Vagina (tissue), 2 donors: ENCODE data around the gene CTR9. TPM values are rescaled to one million over a fixed set of nuclear protein-coding genes. Genes with fewer than 3 reads are reported as not detected.

Experiments
- DNase-seq, 2 donors: peaks; one replicate each; pipeline ENCODE4 v3.0.0-alpha.2; 2017; ENCODE audit errors: extremely low spot score in 2 of 2
- H3K27ac ChIP-seq: fragments of 200-600 bp; sonication (generic); one replicate; pipeline ENCODE4 v1.5.1; 2019
- H3K27me3 ChIP-seq: fragments of 200-600 bp; sonication (generic); one replicate; pipeline ENCODE4 v1.5.1; 2019
- H3K36me3 ChIP-seq, 2 donors: fragments of 200-600 bp; sonication (generic); one replicate each; pipeline ENCODE4 v1.5.1; 2017 to 2019
- H3K4me1 ChIP-seq: fragments of 200-600 bp; sonication (generic); one replicate; pipeline ENCODE4 v1.5.1; 2019
- H3K4me3 ChIP-seq, 2 donors: fragments of 200-600 bp; sonication (generic); 1 replicate in 1 of 2; 2 replicates in 1 of 2; pipeline ENCODE4 v1.5.1; 2016 to 2019
- H3K9me3 ChIP-seq: fragments of 200-600 bp; sonication (generic); one replicate; pipeline ENCODE4 v1.5.1; 2019
- POLR2A ChIP-seq, 2 donors: fragments of 450-650 bp; IDR thresholded peaks; one replicate each; pipeline ENCODE4 v1.6.1; 2017; ENCODE audit warnings: antibody characterized with exemption in 2 of 2, mild to moderate bottlenecking in 2 of 2, moderate library complexity in 2 of 2
- POLR2AphosphoS5 ChIP-seq, 2 donors: sonication (generic); formaldehyde crosslinking; IDR thresholded peaks; one replicate each; pipeline ENCODE4 v1.9.0; 2017; ENCODE audit warnings: antibody characterized with exemption in 2 of 2, mild to moderate bottlenecking in 2 of 2, low read depth in 1 of 2; ENCODE audit not compliant: insufficient read depth in 1 of 2
- intact Hi-C: fragments of 100-400 bp; cut with DNase I; formaldehyde crosslinking; loops from one replicate; pipeline ENCODE4 v1.15.1; 2023
- total RNA-seq: library from RNA; depleted of rRNA; stranded (reverse); fragments of >200 nt; gene quantifications from one replicate; pipeline ENCODE4 v1.2.3, GENCODE V29; 2016
- TF ChIP-seq, protein P1 (sequence below), 3 experiments: fragments of 450-650 bp in 2 of 3; fragments of 200-600 bp in 1 of 3; sonication (generic) in 1 of 3; IDR thresholded peaks; one replicate each; pipeline ENCODE4 v1.5.1; 2017 to 2019; ENCODE audit warnings: antibody characterized with exemption in 3 of 3, mild to moderate bottlenecking in 2 of 3, moderate library complexity in 2 of 3

CTR9 gene
- total RNA-seq, 1 donor from 2014 or later = 20.6 TPM

DNA sequence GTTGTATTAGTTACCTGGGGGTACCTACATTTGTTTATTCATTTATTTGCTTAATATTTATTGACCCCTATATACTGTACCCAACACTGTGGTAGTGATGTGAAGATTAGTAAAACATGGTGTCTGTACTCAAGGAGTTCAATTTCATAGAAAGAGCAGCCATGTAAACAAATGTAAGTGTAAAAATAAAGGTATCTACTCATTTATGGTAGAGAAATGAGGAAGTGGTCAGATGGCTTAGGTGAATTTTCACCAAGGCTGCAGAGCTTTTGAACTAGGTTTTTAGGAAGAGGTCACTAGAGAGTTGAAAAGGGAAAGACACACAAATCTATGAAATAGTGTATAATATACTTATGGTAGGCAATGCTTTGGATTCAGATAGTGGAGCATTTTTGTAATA is 11.1 kb downstream of the CTR9 start:
- Histone ChIP-seq H3K27ac (no peak overlapping the region), H3K9me3 (no peaks in the 10 kb centered on the region), H3K36me3 (peaks cover 4 to 32% of the 10 kb centered on the region in 2 donors), H3K27me3 (no peaks in the 10 kb centered on the region), H3K4me1 (no peaks in the 10 kb centered on the region), H3K4me3 (no peak overlapping the region)
- TF ChIP-seq POLR2A (IDR thresholded peaks at IDR 0.05) (no peak), POLR2AphosphoS5 (IDR thresholded peaks at IDR 0.05; ENCODE audit: insufficient read depth in 1 of 2, low read depth in 1 of 2) (no peak)
- TF ChIP-seq, protein P1, sequence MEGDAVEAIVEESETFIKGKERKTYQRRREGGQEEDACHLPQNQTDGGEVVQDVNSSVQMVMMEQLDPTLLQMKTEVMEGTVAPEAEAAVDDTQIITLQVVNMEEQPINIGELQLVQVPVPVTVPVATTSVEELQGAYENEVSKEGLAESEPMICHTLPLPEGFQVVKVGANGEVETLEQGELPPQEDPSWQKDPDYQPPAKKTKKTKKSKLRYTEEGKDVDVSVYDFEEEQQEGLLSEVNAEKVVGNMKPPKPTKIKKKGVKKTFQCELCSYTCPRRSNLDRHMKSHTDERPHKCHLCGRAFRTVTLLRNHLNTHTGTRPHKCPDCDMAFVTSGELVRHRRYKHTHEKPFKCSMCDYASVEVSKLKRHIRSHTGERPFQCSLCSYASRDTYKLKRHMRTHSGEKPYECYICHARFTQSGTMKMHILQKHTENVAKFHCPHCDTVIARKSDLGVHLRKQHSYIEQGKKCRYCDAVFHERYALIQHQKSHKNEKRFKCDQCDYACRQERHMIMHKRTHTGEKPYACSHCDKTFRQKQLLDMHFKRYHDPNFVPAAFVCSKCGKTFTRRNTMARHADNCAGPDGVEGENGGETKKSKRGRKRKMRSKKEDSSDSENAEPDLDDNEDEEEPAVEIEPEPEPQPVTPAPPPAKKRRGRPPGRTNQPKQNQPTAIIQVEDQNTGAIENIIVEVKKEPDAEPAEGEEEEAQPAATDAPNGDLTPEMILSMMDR (IDR thresholded peaks at IDR 0.05) = no peak
- intact Hi-C loops = no loop called here
- DNase-seq = no peak

DNA sequence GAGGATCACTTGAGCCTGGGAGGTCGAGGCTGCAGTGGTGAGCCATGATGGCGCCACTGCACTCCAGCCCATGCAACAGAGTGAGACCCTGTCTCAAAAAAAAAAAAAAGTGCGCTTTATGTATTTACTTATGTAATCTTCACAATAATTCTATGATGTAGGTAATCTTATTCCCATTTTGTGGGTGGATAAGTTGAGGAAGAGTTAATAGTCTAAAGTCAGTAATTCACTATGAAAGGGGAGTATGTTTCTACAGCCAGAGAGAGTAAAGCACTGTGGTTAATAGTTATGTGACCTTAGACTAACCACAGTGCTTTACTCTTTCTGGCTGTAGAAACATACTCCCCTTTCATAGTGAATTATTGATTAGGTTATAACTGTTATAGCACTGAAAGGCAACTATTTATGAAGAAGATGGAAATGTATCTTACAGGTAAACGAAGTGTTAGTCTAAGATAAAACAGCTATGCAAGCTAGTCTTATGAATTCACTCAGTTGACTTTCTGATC is 11.9 kb downstream of the CTR9 start:
- no peaks in the 10 kb centered on the region for H3K9me3 ChIP-seq
- no peak for TF ChIP-seq POLR2A (IDR thresholded peaks at IDR 0.05)
- TF ChIP-seq, protein P1 (IDR thresholded peaks at IDR 0.05) = no peak
- TF ChIP-seq POLR2AphosphoS5 (IDR thresholded peaks at IDR 0.05; ENCODE audit: insufficient read depth in 1 of 2, low read depth in 1 of 2) = no peak
- intact Hi-C loops = no loop called here
- H3K27me3 ChIP-seq = no peaks in the 10 kb centered on the region
- no peaks in the 10 kb centered on the region for H3K4me1 ChIP-seq
- no peak overlapping the region for H3K4me3 ChIP-seq
- DNase-seq = no peak
- peaks cover 4 to 24% of the 10 kb centered on the region in 2 donors for H3K36me3 ChIP-seq
- H3K27ac ChIP-seq = no peak overlapping the region

DNA sequence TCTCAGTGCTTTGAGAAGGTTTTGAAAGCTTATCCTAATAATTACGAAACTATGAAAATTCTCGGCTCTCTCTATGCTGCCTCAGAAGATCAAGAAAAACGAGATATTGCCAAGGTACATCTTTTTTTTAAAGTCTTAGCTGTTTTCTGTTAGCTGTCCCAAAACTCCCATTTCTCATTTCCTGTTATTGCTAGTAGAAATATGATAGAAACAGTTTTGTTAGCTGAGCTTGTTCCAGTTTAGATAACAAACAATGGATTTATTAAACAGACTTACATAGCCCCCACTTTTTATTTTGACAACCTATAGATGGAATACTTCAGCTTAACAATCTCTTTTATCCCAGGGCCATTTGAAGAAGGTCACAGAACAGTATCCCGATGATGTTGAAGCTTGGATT is 12.7 kb downstream of the CTR9 start:
- H3K4me3 ChIP-seq = no peak overlapping the region
- no peaks in the 10 kb centered on the region for H3K4me1 ChIP-seq
- no peak for TF ChIP-seq POLR2AphosphoS5 (IDR thresholded peaks at IDR 0.05; ENCODE audit: insufficient read depth in 1 of 2, low read depth in 1 of 2)
- no peak for TF ChIP-seq POLR2A (IDR thresholded peaks at IDR 0.05)
- TF ChIP-seq, protein P1 (IDR thresholded peaks at IDR 0.05) = no peak
- intact Hi-C loops = no loop called here
- no peaks in the 10 kb centered on the region for H3K9me3 ChIP-seq
- H3K27me3 ChIP-seq = no peaks in the 10 kb centered on the region
- no peak for DNase-seq
- H3K36me3 ChIP-seq = peaks cover 4 to 21% of the 10 kb centered on the region in 2 donors
- H3K27ac ChIP-seq = no peak overlapping the region

DNA sequence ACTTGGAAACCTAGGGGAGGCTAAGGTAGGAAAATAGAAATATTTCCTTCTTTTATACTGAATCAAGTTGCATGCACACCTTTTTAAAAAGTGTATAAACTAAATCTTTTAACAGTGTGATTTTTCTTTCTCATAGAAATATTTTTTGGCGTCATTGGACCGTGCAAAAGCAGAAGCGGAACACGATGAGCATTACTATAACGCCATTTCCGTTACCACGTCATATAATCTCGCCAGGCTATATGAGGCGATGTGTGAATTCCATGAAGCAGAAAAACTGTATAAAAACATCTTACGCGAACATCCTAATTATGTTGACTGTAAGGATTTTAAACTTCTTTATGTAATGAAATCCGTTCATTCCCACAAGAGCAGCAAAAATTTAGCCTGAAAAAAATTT is 13.4 kb downstream of the CTR9 start:
- intact Hi-C loops = no loop called here
- Histone ChIP-seq H3K4me3 (no peak overlapping the region), H3K36me3 (peaks cover 4 to 20% of the 10 kb centered on the region in 2 donors), H3K4me1 (no peaks in the 10 kb centered on the region), H3K27ac (no peak overlapping the region), H3K27me3 (no peaks in the 10 kb centered on the region), H3K9me3 (no peaks in the 10 kb centered on the region)
- DNase-seq = no peak
- TF ChIP-seq POLR2AphosphoS5 (IDR thresholded peaks at IDR 0.05; ENCODE audit: insufficient read depth in 1 of 2, low read depth in 1 of 2) = no peak
- TF ChIP-seq, protein P1 (IDR thresholded peaks at IDR 0.05) = no peak
- no peak for TF ChIP-seq POLR2A (IDR thresholded peaks at IDR 0.05)

DNA sequence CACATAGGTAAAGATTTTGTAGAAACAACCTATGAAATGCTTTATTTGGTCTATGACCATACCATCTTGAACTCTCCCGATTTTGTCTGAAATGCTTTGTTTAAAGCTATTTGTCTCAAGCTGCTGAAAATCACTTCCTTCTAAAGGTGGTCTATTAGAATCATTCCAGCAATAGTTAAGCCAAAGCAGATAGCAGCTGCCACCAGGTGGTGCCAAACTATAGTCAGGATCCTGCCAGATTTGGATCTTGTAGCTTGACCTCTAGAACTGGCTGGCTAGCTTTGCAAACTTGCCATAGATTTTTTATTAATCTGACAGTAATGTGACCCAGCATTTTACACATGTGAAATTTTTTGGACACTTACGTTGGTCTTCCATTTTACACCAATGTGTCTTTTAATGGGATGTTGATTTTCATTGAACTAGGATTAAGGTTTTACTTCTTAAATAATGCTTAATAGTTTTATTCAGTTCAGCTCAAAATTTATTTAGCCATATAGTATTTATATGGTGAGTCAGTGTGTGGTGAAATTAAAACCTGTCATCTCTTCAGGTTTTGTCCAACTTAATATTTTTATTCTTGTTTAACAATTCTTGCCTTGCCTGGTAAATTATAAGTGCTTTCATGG is 19.7 kb downstream of the CTR9 start:
- no peaks in the 10 kb centered on the region for H3K9me3 ChIP-seq
- no peak for TF ChIP-seq POLR2AphosphoS5 (IDR thresholded peaks at IDR 0.05; ENCODE audit: insufficient read depth in 1 of 2, low read depth in 1 of 2)
- TF ChIP-seq, protein P1 (IDR thresholded peaks at IDR 0.05) = peak in 2 of 3 experiments; percentile 24
- H3K4me3 ChIP-seq = no peak overlapping the region
- peaks cover 4 to 47% of the 10 kb centered on the region in 2 donors for H3K36me3 ChIP-seq
- DNase-seq = no peak
- H3K4me1 ChIP-seq = no peaks in the 10 kb centered on the region
- no peaks in the 10 kb centered on the region for H3K27me3 ChIP-seq
- intact Hi-C loops = no loop called here
- no peak overlapping the region for H3K27ac ChIP-seq
